ENCODE measurements around the gene NDUFV3. TPM values are rescaled to one million over a fixed set of nuclear protein-coding genes. Genes with fewer than 3 reads are reported as not detected.

Gene NDUFV3
- total RNA-seq, 1 experiment from 2014 or later: 39.6 TPM

GRCh38 chr21:42848932-42849758 is 44.0 kb upstream of the NDUFV3 start:
- ChIA-PET CTCF (interaction anchor here (0.6 kb wide), 1 partner anchor 58 kb away, joined by 4 read pairs; no protein-coding TSS in a partner anchor), POLR2A (ENCODE audit: low non-redundant PET) (no interaction called here)
- Histone ChIP-seq H3K9me3 (ENCODE audit: low read depth, low read length, poor library complexity, severe bottlenecking) (no peaks in the 10 kb centered on the region), H3K36me3 (ENCODE audit: insufficient read depth, low read length, poor library complexity, severe bottlenecking) (peaks cover 64% of the 10 kb centered on the region), H3K27me3 (replicated peaks; ENCODE audit: insufficient read depth, low read depth, low read length, poor library complexity) (no peaks in the 10 kb centered on the region), H3K4me1 (ENCODE audit: insufficient read depth, low read length, poor library complexity, severe bottlenecking) (no peaks in the 10 kb centered on the region), H3K27ac (ENCODE audit: low read depth, low read length, poor library complexity, severe bottlenecking) (no peak overlapping the region), H3K4me3 (ENCODE audit: low read depth, low read length, poor library complexity, severe bottlenecking) (no peak overlapping the region)
- intact Hi-C loops (cut with micrococcal nuclease; ENCODE audit: unreplicated experiment): no loop called here
- no peak for TF ChIP-seq EZH2 (IDR thresholded peaks at IDR 0.05; ENCODE audit: borderline replicate concordance, low read depth, low read length, poor library complexity, severe bottlenecking)
- TF ChIP-seq, protein P1, sequence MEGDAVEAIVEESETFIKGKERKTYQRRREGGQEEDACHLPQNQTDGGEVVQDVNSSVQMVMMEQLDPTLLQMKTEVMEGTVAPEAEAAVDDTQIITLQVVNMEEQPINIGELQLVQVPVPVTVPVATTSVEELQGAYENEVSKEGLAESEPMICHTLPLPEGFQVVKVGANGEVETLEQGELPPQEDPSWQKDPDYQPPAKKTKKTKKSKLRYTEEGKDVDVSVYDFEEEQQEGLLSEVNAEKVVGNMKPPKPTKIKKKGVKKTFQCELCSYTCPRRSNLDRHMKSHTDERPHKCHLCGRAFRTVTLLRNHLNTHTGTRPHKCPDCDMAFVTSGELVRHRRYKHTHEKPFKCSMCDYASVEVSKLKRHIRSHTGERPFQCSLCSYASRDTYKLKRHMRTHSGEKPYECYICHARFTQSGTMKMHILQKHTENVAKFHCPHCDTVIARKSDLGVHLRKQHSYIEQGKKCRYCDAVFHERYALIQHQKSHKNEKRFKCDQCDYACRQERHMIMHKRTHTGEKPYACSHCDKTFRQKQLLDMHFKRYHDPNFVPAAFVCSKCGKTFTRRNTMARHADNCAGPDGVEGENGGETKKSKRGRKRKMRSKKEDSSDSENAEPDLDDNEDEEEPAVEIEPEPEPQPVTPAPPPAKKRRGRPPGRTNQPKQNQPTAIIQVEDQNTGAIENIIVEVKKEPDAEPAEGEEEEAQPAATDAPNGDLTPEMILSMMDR (conservative IDR thresholded peaks at IDR 0.05; ENCODE audit: low read depth, low read length): no peak
- no TSS peak for BruUV-seq (replicated peaks)
- no peak for DNase-seq (ENCODE audit: low spot score)

DNA sequence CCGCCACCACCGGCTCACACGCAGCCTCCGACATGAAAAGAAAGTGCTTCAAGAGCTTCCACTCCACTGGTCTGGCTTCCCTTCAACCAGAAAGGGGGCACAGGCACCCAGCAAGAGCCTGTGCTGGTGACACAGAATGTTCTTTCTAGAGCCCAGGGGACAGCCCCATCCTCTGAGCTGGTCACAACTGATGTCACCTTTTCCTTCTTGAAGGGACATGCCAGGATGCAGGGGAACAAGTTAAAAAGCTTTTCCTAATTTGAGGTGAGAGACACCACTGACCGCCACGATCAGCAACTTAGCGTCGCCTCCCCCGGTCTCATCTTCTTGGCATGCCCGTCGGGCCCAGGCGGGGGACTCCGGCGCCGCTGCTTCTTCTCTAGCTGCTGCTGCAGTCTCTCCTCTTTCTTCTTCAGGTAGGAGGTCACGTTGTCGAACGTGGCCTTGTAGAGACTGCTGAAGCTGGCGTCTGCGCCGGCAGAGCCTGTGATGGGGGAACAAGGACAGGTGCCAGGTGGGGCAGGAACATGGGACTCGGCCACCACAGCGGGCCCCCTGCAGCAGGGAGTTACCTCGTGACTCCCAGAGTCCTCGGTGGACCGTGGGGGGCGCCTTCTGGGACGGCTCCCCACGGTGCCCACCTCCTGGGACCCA is 43.2 kb upstream of the NDUFV3 start:
- intact Hi-C loops (cut with micrococcal nuclease; ENCODE audit: unreplicated experiment): no loop called here

GRCh38 chr21:42850463-42850862 is 42.6 kb upstream of the NDUFV3 start:
- CTCF ChIA-PET: interaction anchor here (0.7 kb wide), 1 partner anchor 256 kb away, joined by 3 read pairs; no protein-coding TSS in a partner anchor
- Histone ChIP-seq H3K9me3 (ENCODE audit: low read depth, low read length, poor library complexity, severe bottlenecking) (no peaks in the 10 kb centered on the region), H3K4me1 (ENCODE audit: insufficient read depth, low read length, poor library complexity, severe bottlenecking) (no peaks in the 10 kb centered on the region), H3K27me3 (replicated peaks; ENCODE audit: insufficient read depth, low read depth, low read length, poor library complexity) (no peaks in the 10 kb centered on the region), H3K27ac (ENCODE audit: low read depth, low read length, poor library complexity, severe bottlenecking) (no peak overlapping the region), H3K4me3 (ENCODE audit: low read depth, low read length, poor library complexity, severe bottlenecking) (no peak overlapping the region), H3K36me3 (ENCODE audit: insufficient read depth, low read length, poor library complexity, severe bottlenecking) (peaks cover 66% of the 10 kb centered on the region)
- BruUV-seq (replicated peaks): no TSS peak
- POLR2A ChIA-PET (ENCODE audit: low non-redundant PET): no interaction called here
- TF ChIP-seq, protein P1 (conservative IDR thresholded peaks at IDR 0.05; ENCODE audit: low read depth, low read length): no peak
- TF ChIP-seq EZH2 (IDR thresholded peaks at IDR 0.05; ENCODE audit: borderline replicate concordance, low read depth, low read length, poor library complexity, severe bottlenecking): no peak
- no peak for DNase-seq (ENCODE audit: low spot score)
- intact Hi-C loops (cut with micrococcal nuclease; ENCODE audit: unreplicated experiment): no loop called here

More for the DNA sequence above, 43.2 kb upstream of the NDUFV3 start:
- ChIA-PET POLR2A (ENCODE audit: low non-redundant PET) (no interaction called here), CTCF (interaction anchor here (0.6 to 0.7 kb wide), 2 partner anchors 57 to 255 kb away, joined by 3 to 4 read pairs; no protein-coding TSS in a partner anchor)
- DNase-seq (ENCODE audit: low spot score): no peak
- Histone ChIP-seq H3K4me1 (ENCODE audit: insufficient read depth, low read length, poor library complexity, severe bottlenecking) (no peaks in the 10 kb centered on the region), H3K9me3 (ENCODE audit: low read depth, low read length, poor library complexity, severe bottlenecking) (no peaks in the 10 kb centered on the region), H3K36me3 (ENCODE audit: insufficient read depth, low read length, poor library complexity, severe bottlenecking) (peaks cover 64% of the 10 kb centered on the region), H3K4me3 (ENCODE audit: low read depth, low read length, poor library complexity, severe bottlenecking) (no peak overlapping the region), H3K27me3 (replicated peaks; ENCODE audit: insufficient read depth, low read depth, low read length, poor library complexity) (no peaks in the 10 kb centered on the region), H3K27ac (ENCODE audit: low read depth, low read length, poor library complexity, severe bottlenecking) (no peak overlapping the region)
- TF ChIP-seq, protein P1 (conservative IDR thresholded peaks at IDR 0.05; ENCODE audit: low read depth, low read length): no peak
- no peak for TF ChIP-seq EZH2 (IDR thresholded peaks at IDR 0.05; ENCODE audit: borderline replicate concordance, low read depth, low read length, poor library complexity, severe bottlenecking)
- no TSS peak for BruUV-seq (replicated peaks)
